Measurements from ENCODE around the gene SPATS2.

DNA sequence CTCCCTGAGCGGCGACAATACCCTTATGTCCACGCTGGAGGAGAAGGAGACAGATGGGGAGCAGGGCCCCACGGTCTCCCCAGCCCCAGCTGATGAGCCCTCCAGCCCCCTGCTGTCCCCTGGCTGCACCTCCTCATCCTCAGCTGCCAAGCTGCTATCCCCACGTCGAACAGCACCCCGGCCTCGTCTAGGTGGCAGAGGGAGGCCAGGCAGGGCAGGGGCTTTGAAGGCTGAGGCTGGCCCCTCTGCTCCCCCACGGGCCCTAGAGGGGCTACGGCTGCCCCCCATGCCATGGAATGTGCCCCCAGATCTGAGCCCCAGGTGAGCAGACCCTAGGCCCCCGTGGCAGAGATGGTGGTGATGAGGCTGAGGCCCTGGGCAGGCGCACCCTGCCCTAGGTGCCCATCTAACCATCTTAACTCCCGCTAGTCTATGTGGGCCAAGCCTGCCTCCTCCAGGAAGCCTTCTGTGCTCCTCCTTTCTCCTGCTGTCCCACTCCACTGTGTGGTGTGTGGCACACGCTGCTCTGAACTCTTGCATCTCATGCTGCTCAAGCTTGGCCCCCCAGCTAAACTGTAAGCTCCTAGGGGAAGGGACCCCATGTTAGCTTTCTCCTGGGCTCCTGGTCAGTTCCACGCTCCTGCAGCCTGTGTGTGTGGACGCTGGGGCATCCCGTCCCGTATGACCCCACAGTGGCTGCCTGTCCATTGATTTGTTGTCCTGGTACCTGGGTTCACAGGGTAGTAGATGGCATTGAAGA lies 188.5 kb downstream of the SPATS2 start:
- no peak for TF ChIP-seq POLR2AphosphoS5 (IDR thresholded peaks at IDR 0.05)
- TF ChIP-seq, protein P1, sequence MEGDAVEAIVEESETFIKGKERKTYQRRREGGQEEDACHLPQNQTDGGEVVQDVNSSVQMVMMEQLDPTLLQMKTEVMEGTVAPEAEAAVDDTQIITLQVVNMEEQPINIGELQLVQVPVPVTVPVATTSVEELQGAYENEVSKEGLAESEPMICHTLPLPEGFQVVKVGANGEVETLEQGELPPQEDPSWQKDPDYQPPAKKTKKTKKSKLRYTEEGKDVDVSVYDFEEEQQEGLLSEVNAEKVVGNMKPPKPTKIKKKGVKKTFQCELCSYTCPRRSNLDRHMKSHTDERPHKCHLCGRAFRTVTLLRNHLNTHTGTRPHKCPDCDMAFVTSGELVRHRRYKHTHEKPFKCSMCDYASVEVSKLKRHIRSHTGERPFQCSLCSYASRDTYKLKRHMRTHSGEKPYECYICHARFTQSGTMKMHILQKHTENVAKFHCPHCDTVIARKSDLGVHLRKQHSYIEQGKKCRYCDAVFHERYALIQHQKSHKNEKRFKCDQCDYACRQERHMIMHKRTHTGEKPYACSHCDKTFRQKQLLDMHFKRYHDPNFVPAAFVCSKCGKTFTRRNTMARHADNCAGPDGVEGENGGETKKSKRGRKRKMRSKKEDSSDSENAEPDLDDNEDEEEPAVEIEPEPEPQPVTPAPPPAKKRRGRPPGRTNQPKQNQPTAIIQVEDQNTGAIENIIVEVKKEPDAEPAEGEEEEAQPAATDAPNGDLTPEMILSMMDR (IDR thresholded peaks at IDR 0.05) = no peak
- no peak for TF ChIP-seq POLR2A (IDR thresholded peaks at IDR 0.05)
- no peak for TF ChIP-seq EP300 (IDR thresholded peaks at IDR 0.05)

Measured in gastroesophageal sphincter (tissue), 3 donors.